Vagina (tissue), 2 donors: ENCODE results near the gene MYDGF. TPM values are rescaled to one million over a fixed set of nuclear protein-coding genes. Genes with fewer than 3 reads are reported as not detected.

Source experiments
- DNase-seq, 2 donors: peaks; one replicate each; pipeline ENCODE4 v3.0.0-alpha.2; 2017; ENCODE audit errors: extremely low spot score in 2 of 2
- H3K27ac ChIP-seq: fragments of 200-600 bp; sonication (generic); one replicate; pipeline ENCODE4 v1.5.1; 2019
- H3K27me3 ChIP-seq: fragments of 200-600 bp; sonication (generic); one replicate; pipeline ENCODE4 v1.5.1; 2019
- H3K36me3 ChIP-seq, 2 donors: fragments of 200-600 bp; sonication (generic); one replicate each; pipeline ENCODE4 v1.5.1; 2017 to 2019
- H3K4me1 ChIP-seq: fragments of 200-600 bp; sonication (generic); one replicate; pipeline ENCODE4 v1.5.1; 2019
- H3K4me3 ChIP-seq, 2 donors: fragments of 200-600 bp; sonication (generic); 1 replicate in 1 of 2; 2 replicates in 1 of 2; pipeline ENCODE4 v1.5.1; 2016 to 2019
- H3K9me3 ChIP-seq: fragments of 200-600 bp; sonication (generic); one replicate; pipeline ENCODE4 v1.5.1; 2019
- CTCF ChIP-seq, 3 experiments: fragments of 450-650 bp in 2 of 3; fragments of 200-600 bp in 1 of 3; sonication (generic) in 1 of 3; IDR thresholded peaks; one replicate each; pipeline ENCODE4 v1.5.1; 2017 to 2019; ENCODE audit warnings: antibody characterized with exemption in 3 of 3, mild to moderate bottlenecking in 2 of 3, moderate library complexity in 2 of 3
- POLR2A ChIP-seq, 2 donors: fragments of 450-650 bp; IDR thresholded peaks; one replicate each; pipeline ENCODE4 v1.6.1; 2017; ENCODE audit warnings: antibody characterized with exemption in 2 of 2, mild to moderate bottlenecking in 2 of 2, moderate library complexity in 2 of 2
- POLR2AphosphoS5 ChIP-seq, 2 donors: sonication (generic); formaldehyde crosslinking; IDR thresholded peaks; one replicate each; pipeline ENCODE4 v1.9.0; 2017; ENCODE audit warnings: antibody characterized with exemption in 2 of 2, mild to moderate bottlenecking in 2 of 2, low read depth in 1 of 2; ENCODE audit not compliant: insufficient read depth in 1 of 2
- intact Hi-C: fragments of 100-400 bp; cut with DNase I; formaldehyde crosslinking; loops from one replicate; pipeline ENCODE4 v1.15.1; 2023
- total RNA-seq: library from RNA; depleted of rRNA; stranded (reverse); fragments of >200 nt; gene quantifications from one replicate; pipeline ENCODE4 v1.2.3, GENCODE V29; 2016

MYDGF gene
- total RNA-seq, 1 donor from 2014 or later = 33.4 TPM

GRCh38 chr19:4709440-4710280, 39.5 kb upstream of the MYDGF start:
- H3K4me3 ChIP-seq = no peak overlapping the region
- no peak for TF ChIP-seq CTCF (IDR thresholded peaks at IDR 0.05)
- TF ChIP-seq POLR2A (IDR thresholded peaks at IDR 0.05) = no peak
- no peak for TF ChIP-seq POLR2AphosphoS5 (IDR thresholded peaks at IDR 0.05; ENCODE audit: insufficient read depth in 1 of 2, low read depth in 1 of 2)
- no peaks in the 10 kb centered on the region for H3K27me3 ChIP-seq
- intact Hi-C loops = no loop called here
- no peak for DNase-seq
- peaks cover 0 to 43% of the 10 kb centered on the region in 2 donors for H3K36me3 ChIP-seq
- H3K9me3 ChIP-seq = no peaks in the 10 kb centered on the region
- H3K27ac ChIP-seq = peak overlapping the region; percentile 72
- H3K4me1 ChIP-seq = peaks cover 49% of the 10 kb centered on the region

- peaks cover 35% of the 10 kb centered on the region for H3K4me1 ChIP-seq
- intact Hi-C loops = no loop called here
- H3K27me3 ChIP-seq = no peaks in the 10 kb centered on the region
- no peak for DNase-seq
- no peaks in the 10 kb centered on the region for H3K9me3 ChIP-seq
- peak overlapping the region; percentile 72 for H3K27ac ChIP-seq
- TF ChIP-seq POLR2AphosphoS5 (IDR thresholded peaks at IDR 0.05; ENCODE audit: insufficient read depth in 1 of 2, low read depth in 1 of 2) (no peak), POLR2A (IDR thresholded peaks at IDR 0.05) (no peak), CTCF (IDR thresholded peaks at IDR 0.05) (no peak)
- peaks cover 0 to 54% of the 10 kb centered on the region in 2 donors for H3K36me3 ChIP-seq
- no peak overlapping the region for H3K4me3 ChIP-seq
These were observed 38.0 kb upstream of the MYDGF start for GRCh38 chr19:4707956-4708650.

- Histone ChIP-seq H3K36me3 (peaks cover 0 to 54% of the 10 kb centered on the region in 2 donors), H3K27me3 (no peaks in the 10 kb centered on the region), H3K27ac (peak overlapping the region; percentile 72), H3K4me1 (peaks cover 27% of the 10 kb centered on the region), H3K9me3 (no peaks in the 10 kb centered on the region), H3K4me3 (no peak overlapping the region)
- DNase-seq = no peak
- intact Hi-C loops = no loop called here
- no peak for TF ChIP-seq POLR2A (IDR thresholded peaks at IDR 0.05)
- TF ChIP-seq CTCF (IDR thresholded peaks at IDR 0.05) = no peak
- no peak for TF ChIP-seq POLR2AphosphoS5 (IDR thresholded peaks at IDR 0.05; ENCODE audit: insufficient read depth in 1 of 2, low read depth in 1 of 2)
These were observed 37.2 kb upstream of the MYDGF start for GRCh38 chr19:4707322-4707721.

- Histone ChIP-seq H3K36me3 (peaks cover 0 to 57% of the 10 kb centered on the region in 2 donors), H3K4me1 (peaks cover 31% of the 10 kb centered on the region)
These were observed 35.4 kb upstream of the MYDGF start for GRCh38 chr19:4705413-4706131.

GRCh38 chr19:4704317-4704673, 34.2 kb upstream of the MYDGF start:
- intact Hi-C loops = no loop called here
- H3K9me3 ChIP-seq = no peaks in the 10 kb centered on the region
- TF ChIP-seq POLR2A (IDR thresholded peaks at IDR 0.05) (no peak), POLR2AphosphoS5 (IDR thresholded peaks at IDR 0.05; ENCODE audit: insufficient read depth in 1 of 2, low read depth in 1 of 2) (no peak), CTCF (IDR thresholded peaks at IDR 0.05) (no peak)
- H3K27me3 ChIP-seq = no peaks in the 10 kb centered on the region
- no peak for DNase-seq
- H3K36me3 ChIP-seq = peaks cover 0 to 62% of the 10 kb centered on the region in 2 donors
- no peak overlapping the region for H3K27ac ChIP-seq
- H3K4me1 ChIP-seq = peaks cover 32% of the 10 kb centered on the region
- H3K4me3 ChIP-seq = no peak overlapping the region

More at GRCh38 chr19:4705413-4706131, 35.4 kb upstream of the MYDGF start:
- H3K27me3 ChIP-seq = no peaks in the 10 kb centered on the region
- H3K9me3 ChIP-seq = no peaks in the 10 kb centered on the region
- no peak for DNase-seq
- intact Hi-C loops = no loop called here
- TF ChIP-seq POLR2AphosphoS5 (IDR thresholded peaks at IDR 0.05; ENCODE audit: insufficient read depth in 1 of 2, low read depth in 1 of 2) = no peak
- no peak for TF ChIP-seq POLR2A (IDR thresholded peaks at IDR 0.05)
- H3K27ac ChIP-seq = peak overlapping the region; percentile 53
- H3K4me3 ChIP-seq = no peak overlapping the region
